ENCODE results near the gene HEYL.

Gene HEYL

GRCh38 chr1:39663559-39663958, 24.1 kb upstream of the HEYL start:
- no peak for DNase-seq

- DNase-seq = no peak
These were observed 23.4 kb upstream of the HEYL start for GRCh38 chr1:39662861-39663260.

DNA sequence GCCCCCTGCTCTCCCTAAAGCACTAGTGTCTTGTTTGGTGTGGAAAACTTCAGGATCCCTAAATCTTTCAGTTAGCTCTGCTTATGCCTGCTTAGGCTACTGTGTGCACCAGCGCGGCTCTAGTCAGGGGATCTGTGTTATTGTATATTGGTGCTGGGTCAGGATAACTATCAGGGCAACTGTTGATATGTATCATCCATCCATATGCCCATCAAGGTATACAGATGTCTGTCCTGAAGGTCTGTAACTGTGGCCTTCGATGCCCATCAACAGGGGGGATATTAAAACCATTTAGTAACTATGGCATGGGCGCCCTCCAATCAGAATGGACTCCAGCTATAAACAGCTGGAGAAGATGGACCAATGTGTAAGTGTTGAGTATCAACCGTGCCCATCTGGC, 20.1 kb upstream of the HEYL start:
- no peak for DNase-seq

DNA sequence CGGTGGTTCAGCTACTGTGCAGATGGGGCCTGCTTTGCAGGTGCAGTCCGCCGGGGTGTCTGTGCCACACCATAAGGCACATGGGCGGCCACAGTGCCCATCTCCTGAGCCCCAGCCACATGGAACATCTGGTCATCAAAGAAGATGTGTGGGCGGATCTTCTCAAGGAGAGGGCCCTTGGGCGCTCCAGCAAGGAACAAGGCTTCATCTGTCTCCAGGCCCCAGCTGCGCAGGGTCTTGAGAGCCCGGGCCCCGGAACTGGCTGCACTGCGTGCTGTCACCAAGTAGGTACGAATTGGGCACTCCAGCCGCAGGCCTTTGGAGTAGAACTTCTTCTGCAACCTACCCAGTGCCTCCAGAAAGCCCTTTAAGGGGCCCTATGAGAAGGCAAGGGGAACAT, 19.7 kb upstream of the HEYL start:
- DNase-seq = no peak

DNA sequence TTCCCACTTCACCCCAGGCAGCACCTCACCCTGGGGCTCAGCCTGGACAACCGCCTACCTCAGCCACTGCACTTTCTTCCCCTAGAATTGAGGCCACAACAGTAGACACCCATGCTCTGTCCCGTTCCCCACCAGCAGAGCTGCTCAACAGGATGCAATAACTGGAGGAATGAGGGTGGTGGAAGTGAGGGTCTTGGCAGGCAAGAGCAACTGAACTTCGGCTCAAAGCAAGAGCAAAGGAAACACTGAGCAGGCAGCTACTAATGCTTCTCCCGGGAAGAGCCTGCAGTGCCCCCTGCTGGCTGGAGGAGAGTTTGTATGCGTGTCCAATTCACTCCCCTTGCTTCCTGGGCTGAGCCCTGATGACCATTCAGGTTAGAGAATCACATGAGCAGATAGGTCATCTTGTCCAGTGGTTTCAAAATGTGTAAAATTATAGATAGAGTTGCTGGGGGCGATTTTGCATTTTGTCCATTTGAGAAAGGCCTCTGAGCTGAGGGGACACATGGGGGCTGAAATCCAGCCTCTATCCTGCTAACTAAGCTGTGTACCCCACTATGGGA, 18.6 kb upstream of the HEYL start:
- no peak for DNase-seq

DNA sequence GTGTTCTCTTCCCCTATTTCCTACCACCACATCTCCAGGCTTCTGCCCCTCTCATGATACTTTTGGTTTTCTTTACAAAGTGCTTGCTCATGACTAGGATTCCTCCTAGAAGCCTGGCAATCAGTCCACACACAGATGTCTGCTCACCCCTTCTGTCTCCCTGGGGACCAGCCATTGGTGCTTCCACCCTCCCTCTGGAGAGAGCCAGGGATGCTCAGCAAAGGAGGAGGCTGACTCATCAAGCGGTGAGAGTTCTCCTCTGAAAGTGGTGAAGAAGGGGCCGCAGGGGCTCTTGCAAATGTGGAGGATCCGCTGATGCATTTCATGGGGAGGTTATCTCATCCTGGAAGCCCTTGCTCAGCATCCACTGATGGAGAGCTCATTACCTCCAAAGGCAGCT, 18.0 kb upstream of the HEYL start:
- no peak for DNase-seq

DNA sequence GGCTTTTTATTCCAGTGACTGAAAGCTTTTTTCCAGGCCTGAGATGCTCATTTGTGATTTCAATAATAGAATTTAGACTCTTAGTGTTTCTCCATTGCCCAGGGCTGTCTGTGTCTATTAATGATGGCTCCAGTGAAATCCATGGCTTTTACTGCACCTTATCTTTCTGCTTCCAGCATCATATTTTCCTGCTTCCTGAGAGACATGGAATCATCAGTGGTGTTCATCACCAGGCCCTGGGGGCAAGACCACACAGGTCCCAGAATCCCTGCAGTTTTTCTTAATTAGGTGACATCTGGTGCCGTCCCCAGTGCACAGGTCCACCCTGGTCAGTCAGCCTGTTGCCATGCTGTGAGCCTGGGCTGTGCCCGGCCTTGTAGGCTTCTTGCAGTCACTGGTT, 16.9 kb upstream of the HEYL start:
- no peak for DNase-seq

GRCh38 chr1:39655578-39656268, 16.3 kb upstream of the HEYL start:
- no peak for DNase-seq

GRCh38 chr1:39654291-39654690, 14.8 kb upstream of the HEYL start:
- no peak for DNase-seq

- no peak for DNase-seq
These were observed 14.1 kb upstream of the HEYL start for GRCh38 chr1:39653546-39654031.

- DNase-seq = no peak
These were observed 13.1 kb upstream of the HEYL start for GRCh38 chr1:39652554-39652953.

DNA sequence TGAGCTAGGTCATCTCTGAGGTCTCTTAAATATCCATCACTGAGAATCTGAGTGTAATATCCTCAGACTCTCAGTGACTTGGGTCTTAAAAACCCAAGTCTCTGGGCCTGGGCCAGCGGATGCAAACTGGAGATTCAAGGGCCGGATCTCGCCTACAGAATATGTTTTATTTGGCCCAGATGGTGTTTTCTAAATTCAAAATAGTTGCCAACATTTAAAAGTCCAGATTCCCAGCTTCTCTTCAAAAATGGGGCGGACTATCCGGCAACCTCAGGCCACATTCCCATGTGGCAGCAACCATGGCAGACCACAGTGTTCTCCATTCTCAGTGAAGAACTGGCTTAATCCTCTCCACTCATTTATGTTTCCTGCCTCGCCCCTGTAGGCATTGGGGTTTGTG, 12.7 kb upstream of the HEYL start:
- no peak for DNase-seq

DNA sequence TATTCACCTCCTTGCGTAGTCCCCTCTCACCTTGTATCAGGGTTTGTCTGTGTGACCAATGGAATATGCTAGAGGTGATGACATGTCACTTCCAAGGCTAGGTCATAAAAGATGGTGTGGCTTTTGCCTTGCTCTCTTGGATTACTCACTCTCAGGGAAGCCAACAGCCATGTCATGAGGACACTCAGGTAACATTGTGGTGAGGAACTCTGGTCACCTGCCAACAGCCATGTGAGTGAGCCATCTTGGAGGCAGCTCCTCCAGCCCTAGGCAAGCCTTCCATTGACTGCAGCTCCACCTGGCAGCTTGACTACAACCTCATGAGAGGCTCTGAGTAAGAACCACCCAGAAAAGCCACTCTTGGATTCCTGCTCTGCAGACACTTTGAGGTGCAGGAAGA, 11.0 kb upstream of the HEYL start:
- no peak for DNase-seq

DNA sequence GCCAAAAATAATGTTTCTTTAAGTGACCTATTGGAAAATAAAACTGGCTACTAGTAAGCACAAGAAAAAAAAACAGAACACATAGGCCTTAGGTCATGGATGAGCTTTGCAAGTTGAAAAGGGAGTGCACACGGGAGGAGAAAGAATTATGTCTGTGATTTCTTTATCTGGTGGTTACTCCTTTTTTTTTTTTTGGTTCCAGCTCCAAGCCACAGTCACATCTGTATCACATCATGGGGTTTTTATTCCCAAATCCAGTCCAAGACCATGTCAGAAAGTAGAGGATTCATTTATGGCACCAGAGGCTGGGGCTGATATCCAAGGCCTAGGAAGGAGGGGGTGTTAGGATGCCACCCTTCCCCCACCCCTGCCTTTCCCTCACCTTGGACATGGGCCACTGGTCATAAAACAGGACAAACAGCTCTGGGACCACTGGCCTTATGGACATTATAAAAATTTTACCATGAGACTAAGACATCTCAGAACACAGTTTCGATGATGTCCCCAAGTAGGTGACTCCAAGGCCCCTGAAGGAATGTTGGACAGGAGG, 10.3 kb upstream of the HEYL start:
- DNase-seq = no peak

DNA sequence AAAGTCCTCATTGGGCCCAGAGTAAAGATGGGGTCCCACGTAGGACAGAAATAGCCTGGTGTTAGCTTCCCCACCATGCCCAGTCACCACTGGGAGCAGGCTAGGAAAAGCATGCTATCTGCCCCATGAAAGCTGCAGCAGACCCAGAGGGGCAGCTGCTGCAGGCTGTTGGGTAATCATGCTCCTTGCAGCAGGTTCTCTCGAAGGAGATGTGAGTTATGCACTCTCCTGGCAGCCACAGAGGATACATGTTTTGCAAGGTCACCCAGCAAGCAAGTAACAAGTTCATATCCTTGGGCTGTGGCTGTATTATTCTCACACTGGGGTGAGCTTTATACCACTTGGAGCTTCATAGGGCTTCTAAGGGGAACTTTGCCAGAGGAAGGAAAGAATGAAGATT, 9.1 kb upstream of the HEYL start:
- no peak for DNase-seq

GRCh38 chr1:39647247-39647646, 7.8 kb upstream of the HEYL start:
- no peak for DNase-seq

DNA sequence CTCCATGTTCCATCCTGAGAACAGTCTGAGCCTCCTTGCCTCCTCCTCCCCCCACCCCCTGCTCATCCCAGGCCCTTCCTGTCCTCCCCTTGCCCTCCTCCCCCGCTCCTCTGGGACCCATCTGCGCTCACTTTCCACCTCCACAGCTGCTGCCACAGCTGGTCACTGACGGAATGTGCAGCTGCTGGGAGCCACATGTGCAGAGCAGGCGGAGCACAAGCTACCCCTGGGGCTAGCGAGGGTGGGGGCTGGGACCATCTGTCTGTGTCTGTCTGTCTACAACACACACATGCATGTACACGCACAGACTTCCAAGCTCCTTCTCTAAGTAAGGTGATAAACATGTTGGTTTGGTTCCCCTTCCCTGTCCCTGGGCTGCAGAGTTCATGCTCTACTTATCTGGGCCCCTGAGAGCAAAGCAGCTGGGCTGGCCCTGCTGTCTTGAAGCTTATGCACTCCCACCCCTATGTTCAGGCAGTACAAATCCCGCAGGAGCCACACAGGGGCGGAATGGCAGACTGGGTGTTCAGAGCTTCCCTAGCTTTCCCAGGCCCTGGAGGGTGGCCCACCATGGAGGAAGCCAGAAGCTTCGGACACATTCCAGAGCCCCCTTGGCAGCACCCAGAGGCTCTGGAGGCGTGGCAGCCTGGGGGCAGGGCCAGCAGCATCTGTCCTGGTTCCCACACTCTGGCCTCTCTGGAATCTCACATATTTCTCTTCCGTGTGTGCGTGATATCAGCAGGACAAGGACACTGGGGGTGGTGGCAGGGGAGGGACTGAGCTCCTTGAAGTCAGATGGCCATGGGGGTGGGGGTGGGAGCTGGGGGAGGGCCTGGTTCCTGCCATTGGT, 7.0 kb upstream of the HEYL start:
- no peak for DNase-seq

DNA sequence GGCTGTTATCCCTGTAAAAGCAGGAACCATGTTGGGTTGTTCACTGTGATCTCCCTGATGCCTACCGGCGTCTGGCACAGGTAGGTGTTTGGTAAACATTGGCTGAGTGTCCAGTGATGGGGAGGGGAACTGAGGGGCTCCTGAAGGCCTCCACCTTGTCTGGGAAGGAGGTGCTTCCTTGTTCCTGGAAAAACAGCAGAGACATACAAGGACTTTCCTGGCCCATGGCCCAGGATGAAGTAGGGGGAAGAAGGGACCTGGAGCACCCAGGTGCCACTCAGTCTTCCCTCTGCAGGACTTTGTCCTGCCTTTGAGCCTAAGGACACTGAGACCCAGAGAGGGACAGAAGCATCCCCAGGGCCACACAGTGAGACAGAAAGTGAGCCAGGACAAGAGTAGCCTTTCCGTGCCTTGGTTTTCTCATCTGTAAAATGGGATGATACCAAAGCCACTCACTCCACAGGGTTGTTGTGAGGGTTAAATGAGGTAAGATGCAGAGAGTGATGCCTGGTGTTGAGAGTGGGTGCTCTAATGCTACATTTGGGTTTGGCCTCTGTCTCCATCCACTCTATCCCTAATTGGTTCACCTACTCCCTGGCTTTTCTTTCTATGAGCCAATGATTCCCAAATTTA, 6.1 kb upstream of the HEYL start:
- no peak for DNase-seq

GRCh38 chr1:39643705-39644104, 4.3 kb upstream of the HEYL start:
- no peak for DNase-seq

- DNase-seq = no peak
These were observed 3.4 kb upstream of the HEYL start for GRCh38 chr1:39642796-39643195.

GRCh38 chr1:39640861-39641260, 1.4 kb upstream of the HEYL start:
- no peak for DNase-seq

- no peak for DNase-seq
These were observed 508 bp downstream of the HEYL start for GRCh38 chr1:39638965-39639304.

GRCh38 chr1:39637361-39637760, 2.1 kb downstream of the HEYL start:
- DNase-seq = no peak

- no peak for DNase-seq
These were observed 3.6 kb downstream of the HEYL start for GRCh38 chr1:39635871-39636210.

All from cortex of kidney (tissue), 1 donor.